GM06990 (cell line): ENCODE measurements around the gene ACTR1A.
A peak's percentile ranks its signal among the peaks of the same experiment; 100 is the strongest.

Experiments
- DNase-seq: peaks from one replicate; pipeline ENCODE4 v3.0.0-alpha.2; 2011; ENCODE audit not compliant: insufficient read length; ENCODE audit errors: extremely low read depth
- H3K27me3 ChIP-seq: replicated peaks from 2 replicates; pipeline ENCODE4 v1.6.0; 2011; ENCODE audit warnings: low read length; ENCODE audit not compliant: control insufficient read depth, insufficient read depth
- H3K36me3 ChIP-seq: 2 replicates; pipeline ENCODE4 v1.5.1; 2011; ENCODE audit warnings: low read length; ENCODE audit not compliant: control insufficient read depth, insufficient read depth
- H3K4me3 ChIP-seq: replicated peaks from 2 replicates; pipeline ENCODE4 v1.5.1; 2011; ENCODE audit warnings: low read depth, mild to moderate bottlenecking, control low read depth, low read length
- TF ChIP-seq, protein P1 (sequence below): IDR thresholded peaks from 2 replicates; pipeline ENCODE4 v1.5.1; 2011; ENCODE audit warnings: low read length, control low read depth, mild to moderate bottlenecking, inconsistent platforms; ENCODE audit not compliant: insufficient read depth, poor library complexity, severe bottlenecking

ACTR1A gene

DNA sequence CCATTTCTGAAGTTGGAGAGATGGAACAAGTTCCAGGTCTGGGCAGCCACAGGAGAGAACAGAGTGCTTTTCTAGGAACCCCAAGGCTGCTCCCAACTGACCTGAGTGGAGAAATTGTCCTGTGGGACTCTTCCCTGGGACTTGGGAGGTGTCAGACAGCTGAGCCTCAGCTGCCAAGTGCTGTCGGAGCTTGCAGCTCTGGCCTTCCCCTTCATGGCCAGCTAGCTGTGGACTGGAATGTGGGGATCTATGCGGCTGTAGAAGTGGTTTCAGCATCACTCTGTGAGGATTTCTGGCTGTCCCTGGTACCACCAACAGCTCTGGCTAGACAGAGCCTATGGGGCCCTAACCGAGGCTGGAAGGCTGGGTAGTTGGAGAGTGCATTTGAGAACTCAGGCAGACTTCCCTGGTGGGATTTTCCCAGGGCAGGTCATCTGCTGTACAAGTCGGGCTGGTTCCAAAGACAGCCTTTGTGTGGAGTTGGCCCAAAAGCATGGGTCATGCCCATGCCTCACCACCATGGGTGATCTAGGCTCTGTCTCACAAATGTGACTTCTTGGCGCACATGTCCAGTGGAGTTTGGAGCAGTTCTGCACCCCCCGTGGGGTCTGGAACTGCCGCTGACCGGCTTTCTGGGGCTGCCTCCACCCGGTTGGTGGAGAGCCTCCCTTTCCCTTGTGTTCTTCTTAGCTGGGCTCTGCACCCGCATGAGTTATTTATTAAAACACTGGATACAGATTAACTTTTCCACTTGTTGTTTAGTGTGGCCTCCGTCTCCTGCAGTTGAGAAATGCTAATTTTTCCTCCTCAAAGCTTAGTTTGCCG is 12.2 kb upstream of the ACTR1A start:
- no peak for DNase-seq
- H3K36me3 ChIP-seq, result peaks cover 3% of the 10 kb centered on the region
- H3K4me3 ChIP-seq, result no peak overlapping the region
- TF ChIP-seq, protein P1, sequence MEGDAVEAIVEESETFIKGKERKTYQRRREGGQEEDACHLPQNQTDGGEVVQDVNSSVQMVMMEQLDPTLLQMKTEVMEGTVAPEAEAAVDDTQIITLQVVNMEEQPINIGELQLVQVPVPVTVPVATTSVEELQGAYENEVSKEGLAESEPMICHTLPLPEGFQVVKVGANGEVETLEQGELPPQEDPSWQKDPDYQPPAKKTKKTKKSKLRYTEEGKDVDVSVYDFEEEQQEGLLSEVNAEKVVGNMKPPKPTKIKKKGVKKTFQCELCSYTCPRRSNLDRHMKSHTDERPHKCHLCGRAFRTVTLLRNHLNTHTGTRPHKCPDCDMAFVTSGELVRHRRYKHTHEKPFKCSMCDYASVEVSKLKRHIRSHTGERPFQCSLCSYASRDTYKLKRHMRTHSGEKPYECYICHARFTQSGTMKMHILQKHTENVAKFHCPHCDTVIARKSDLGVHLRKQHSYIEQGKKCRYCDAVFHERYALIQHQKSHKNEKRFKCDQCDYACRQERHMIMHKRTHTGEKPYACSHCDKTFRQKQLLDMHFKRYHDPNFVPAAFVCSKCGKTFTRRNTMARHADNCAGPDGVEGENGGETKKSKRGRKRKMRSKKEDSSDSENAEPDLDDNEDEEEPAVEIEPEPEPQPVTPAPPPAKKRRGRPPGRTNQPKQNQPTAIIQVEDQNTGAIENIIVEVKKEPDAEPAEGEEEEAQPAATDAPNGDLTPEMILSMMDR, result no peak
- H3K27me3 ChIP-seq, result no peaks in the 10 kb centered on the region

DNA sequence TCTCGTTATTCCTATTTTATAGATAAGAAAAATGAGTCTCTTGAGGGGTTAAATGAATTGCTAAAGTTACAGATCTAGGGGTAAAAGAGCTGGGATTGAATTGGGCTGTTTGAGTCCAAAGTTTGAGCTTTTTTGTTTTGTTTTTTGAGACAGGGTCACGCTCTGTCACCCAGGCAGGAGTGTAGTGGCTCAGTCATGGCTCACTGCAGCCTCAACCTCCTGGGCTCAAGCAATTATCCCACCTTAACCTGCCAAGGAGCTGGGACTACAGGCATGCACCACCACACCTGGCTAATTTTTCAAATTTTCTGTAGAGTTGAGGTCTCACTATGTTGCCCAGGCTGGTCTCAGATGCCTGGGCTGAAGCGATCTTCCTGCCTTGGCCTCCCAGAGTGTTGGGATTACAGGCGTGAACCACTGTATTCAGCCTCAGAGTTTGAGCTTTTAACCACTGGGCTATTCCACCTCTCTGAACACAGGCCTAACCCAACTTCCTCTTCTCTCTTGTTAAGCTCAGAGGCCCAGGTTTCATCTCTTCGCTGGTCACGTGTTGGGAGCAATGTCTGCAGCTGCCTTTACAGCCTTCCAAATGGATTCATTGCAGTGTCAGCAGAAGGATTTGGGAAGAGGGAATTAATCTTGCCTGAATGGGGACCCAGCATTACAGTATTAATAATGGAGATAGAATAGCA is 9.2 kb upstream of the ACTR1A start:
- peak; percentile 40 for DNase-seq
- Histone ChIP-seq H3K27me3 (no peaks in the 10 kb centered on the region), H3K4me3 (no peak overlapping the region), H3K36me3 (peaks cover 7% of the 10 kb centered on the region)
- TF ChIP-seq, protein P1, result no peak

DNA sequence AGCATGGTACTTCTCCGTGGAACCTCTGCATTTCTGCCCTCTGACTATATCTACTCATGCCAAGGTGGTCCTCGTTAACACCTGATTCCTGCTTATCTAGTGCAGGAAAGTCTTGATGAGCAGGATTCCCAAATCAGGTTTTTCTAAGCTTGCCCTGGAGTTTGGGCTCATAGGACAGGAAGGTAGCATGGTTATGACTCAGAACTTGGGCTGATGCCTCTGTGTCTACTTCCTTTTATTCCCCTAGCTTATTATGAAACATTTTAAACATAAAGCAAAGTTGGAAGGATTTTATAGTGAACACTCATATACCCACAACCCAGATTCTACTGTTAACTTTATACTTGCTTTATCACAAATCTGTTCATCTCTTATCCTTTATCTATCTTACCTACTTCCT is 6.9 kb upstream of the ACTR1A start:
- Histone ChIP-seq H3K36me3 (peaks cover 4% of the 10 kb centered on the region), H3K4me3 (no peak overlapping the region)
- DNase-seq, result no peak

DNA sequence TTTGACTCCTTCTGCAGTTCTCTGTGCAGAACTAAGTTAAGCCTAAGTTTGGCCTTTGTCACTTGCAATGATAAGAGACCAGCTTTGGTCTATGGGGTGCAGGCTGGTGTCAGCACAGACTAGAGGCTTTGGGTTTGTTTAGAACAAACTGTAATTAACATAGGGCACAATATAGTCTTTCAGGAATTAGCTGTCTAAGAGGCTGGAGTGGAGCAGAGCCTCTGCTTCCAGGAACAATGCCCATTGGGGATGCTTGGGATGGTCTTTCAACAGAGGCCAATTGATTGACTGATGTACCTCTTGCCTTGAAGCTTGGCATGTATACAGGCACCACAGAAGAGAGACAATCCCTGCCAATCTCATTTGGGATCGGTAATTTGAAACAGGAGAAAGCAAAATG is 6.0 kb upstream of the ACTR1A start:
- peaks cover 4% of the 10 kb centered on the region for H3K36me3 ChIP-seq
- H3K27me3 ChIP-seq, result no peaks in the 10 kb centered on the region
- H3K4me3 ChIP-seq, result no peak overlapping the region
- DNase-seq, result no peak
- TF ChIP-seq, protein P1, result no peak

More for the DNA sequence above, 6.9 kb upstream of the ACTR1A start:
- TF ChIP-seq, protein P1, result no peak
- H3K27me3 ChIP-seq, result no peaks in the 10 kb centered on the region

DNA sequence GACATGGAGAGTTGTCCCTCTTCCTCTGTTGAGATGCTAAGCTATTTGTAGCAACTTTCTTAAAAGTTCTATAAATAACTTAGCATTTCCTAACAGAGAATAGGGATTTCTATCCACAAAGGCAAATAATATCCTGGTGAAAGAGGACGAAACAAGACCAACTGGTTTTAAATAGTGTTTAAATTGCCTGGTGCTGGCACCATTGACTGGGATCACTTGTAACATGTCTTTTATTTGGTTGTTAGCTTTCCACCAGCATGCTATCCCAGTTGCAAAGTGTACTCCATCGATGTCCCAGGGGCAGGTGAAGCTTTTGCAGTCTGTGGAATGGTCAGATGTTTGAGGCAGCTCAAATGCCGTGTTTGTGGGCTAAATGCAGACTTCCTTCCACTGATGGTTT is 5.0 kb upstream of the ACTR1A start:
- TF ChIP-seq, protein P1, result no peak
- no peak for DNase-seq
- Histone ChIP-seq H3K27me3 (no peaks in the 10 kb centered on the region), H3K4me3 (no peak overlapping the region), H3K36me3 (peaks cover 4% of the 10 kb centered on the region)
